Memory B cell (primary cell): ENCODE data around the gene PAX5.
A peak's percentile ranks its signal among the peaks of the same experiment; 100 is the strongest.

Experiments used
- ATAC-seq: fragments of 150-1000 bp; cut with Tn5 transposase; 2 replicates; pipeline ENCODE4 v1.10.0; 2021; ENCODE audit warnings: low read depth, mild to moderate bottlenecking, moderate library complexity
- DNase-seq, 2 donors: peaks; one replicate each; pipeline ENCODE4 v3.0.0; 2022; ENCODE audit warnings: low spot score in 2 of 2
- H3K27ac Mint-ChIP-seq: one replicate; pipeline ENCODE4 v1.8.0; 2022; ENCODE audit warnings: mild to moderate bottlenecking, moderate library complexity, mixed read lengths
- H3K27me3 Mint-ChIP-seq: one replicate; pipeline ENCODE4 v1.8.0; 2022; ENCODE audit warnings: mixed read lengths
- H3K36me3 Mint-ChIP-seq: one replicate; pipeline ENCODE4 v1.8.0; 2022; ENCODE audit warnings: mild to moderate bottlenecking, mixed read lengths
- H3K4me1 Mint-ChIP-seq: one replicate; pipeline ENCODE4 v1.8.0; 2022; ENCODE audit warnings: mixed read lengths
- H3K4me3 Mint-ChIP-seq: one replicate; pipeline ENCODE4 v1.8.0; 2022; ENCODE audit warnings: mild to moderate bottlenecking, moderate library complexity, mixed read lengths
- H3K9me3 Mint-ChIP-seq: one replicate; pipeline ENCODE4 v1.8.0; 2022; ENCODE audit warnings: mixed read lengths

Gene PAX5

GRCh38 chr9:36902861-36903524 is 131.1 kb downstream of the PAX5 start:
- H3K27me3 Mint-ChIP-seq: no peaks in the 10 kb centered on the region
- H3K4me1 Mint-ChIP-seq: peaks cover 46% of the 10 kb centered on the region

GRCh38 chr9:36902080-36902716 is 131.9 kb downstream of the PAX5 start:
- ATAC-seq (no peak), DNase-seq (no peak)
- H3K36me3 Mint-ChIP-seq: peaks cover 41% of the 10 kb centered on the region
- H3K9me3 Mint-ChIP-seq: no peaks in the 10 kb centered on the region
- H3K27me3 Mint-ChIP-seq: no peaks in the 10 kb centered on the region
- H3K4me1 Mint-ChIP-seq: peaks cover 43% of the 10 kb centered on the region
- peak overlapping the region; percentile 85 for H3K27ac Mint-ChIP-seq
- H3K4me3 Mint-ChIP-seq: no peak overlapping the region

More at GRCh38 chr9:36902861-36903524, 131.1 kb downstream of the PAX5 start:
- Mint-ChIP-seq H3K27ac (peak overlapping the region; percentile 85), H3K4me3 (no peak overlapping the region), H3K9me3 (no peaks in the 10 kb centered on the region), H3K36me3 (peaks cover 42% of the 10 kb centered on the region)
- DNase-seq (no peak), ATAC-seq (no peak)

GRCh38 chr9:36901528-36901927 is 132.5 kb downstream of the PAX5 start:
- H3K4me3 Mint-ChIP-seq: no peak overlapping the region
- no peak for DNase-seq
- H3K27me3 Mint-ChIP-seq: no peaks in the 10 kb centered on the region
- H3K9me3 Mint-ChIP-seq: no peaks in the 10 kb centered on the region
- ATAC-seq: peak; percentile 17
- H3K4me1 Mint-ChIP-seq: peaks cover 47% of the 10 kb centered on the region
- peak overlapping the region; percentile 85 for H3K27ac Mint-ChIP-seq
- peaks cover 46% of the 10 kb centered on the region for H3K36me3 Mint-ChIP-seq

GRCh38 chr9:36900856-36901220 is 133.2 kb downstream of the PAX5 start:
- Mint-ChIP-seq H3K4me3 (no peak overlapping the region), H3K27ac (peak overlapping the region; percentile 85), H3K9me3 (no peaks in the 10 kb centered on the region), H3K27me3 (no peaks in the 10 kb centered on the region), H3K4me1 (peaks cover 43% of the 10 kb centered on the region), H3K36me3 (peaks cover 42% of the 10 kb centered on the region)
- DNase-seq (no peak), ATAC-seq (no peak)

- Mint-ChIP-seq H3K36me3 (peaks cover 36% of the 10 kb centered on the region), H3K9me3 (no peaks in the 10 kb centered on the region), H3K4me1 (peaks cover 39% of the 10 kb centered on the region), H3K27me3 (no peaks in the 10 kb centered on the region), H3K27ac (peak overlapping the region; percentile 85), H3K4me3 (no peak overlapping the region)
- DNase-seq (no peak), ATAC-seq (no peak)
Measured at GRCh38 chr9:36900136-36900855, 133.8 kb downstream of the PAX5 start.

- H3K36me3 Mint-ChIP-seq: peaks cover 32% of the 10 kb centered on the region
- ATAC-seq (no peak), DNase-seq (no peak)
- peaks cover 33% of the 10 kb centered on the region for H3K4me1 Mint-ChIP-seq
- no peak overlapping the region for H3K4me3 Mint-ChIP-seq
- no peaks in the 10 kb centered on the region for H3K27me3 Mint-ChIP-seq
- H3K9me3 Mint-ChIP-seq: no peaks in the 10 kb centered on the region
- peak overlapping the region; percentile 85 for H3K27ac Mint-ChIP-seq
Measured at GRCh38 chr9:36899406-36899805, 134.7 kb downstream of the PAX5 start.

GRCh38 chr9:36898431-36899020 is 135.5 kb downstream of the PAX5 start:
- Mint-ChIP-seq H3K27ac (peak overlapping the region; percentile 85), H3K4me3 (no peak overlapping the region), H3K9me3 (no peaks in the 10 kb centered on the region)

GRCh38 chr9:36897478-36897877 is 136.6 kb downstream of the PAX5 start:
- Mint-ChIP-seq H3K4me1 (peaks cover 30% of the 10 kb centered on the region), H3K27ac (peak overlapping the region; percentile 85), H3K27me3 (no peaks in the 10 kb centered on the region), H3K4me3 (no peak overlapping the region), H3K9me3 (no peaks in the 10 kb centered on the region), H3K36me3 (peaks cover 33% of the 10 kb centered on the region)
- DNase-seq (no peak), ATAC-seq (no peak)

More at GRCh38 chr9:36898431-36899020, 135.5 kb downstream of the PAX5 start:
- Mint-ChIP-seq H3K36me3 (peaks cover 31% of the 10 kb centered on the region), H3K4me1 (peaks cover 25% of the 10 kb centered on the region), H3K27me3 (no peaks in the 10 kb centered on the region)
- DNase-seq: no peak
- no peak for ATAC-seq

- no peaks in the 10 kb centered on the region for H3K27me3 Mint-ChIP-seq
- H3K9me3 Mint-ChIP-seq: no peaks in the 10 kb centered on the region
- DNase-seq: no peak
- H3K4me3 Mint-ChIP-seq: no peak overlapping the region
- peaks cover 30% of the 10 kb centered on the region for H3K4me1 Mint-ChIP-seq
- peak overlapping the region; percentile 85 for H3K27ac Mint-ChIP-seq
- H3K36me3 Mint-ChIP-seq: peaks cover 37% of the 10 kb centered on the region
- ATAC-seq: no peak
Measured at GRCh38 chr9:36897019-36897418, 137.0 kb downstream of the PAX5 start.

GRCh38 chr9:36896296-36896695 is 137.8 kb downstream of the PAX5 start:
- DNase-seq: no peak
- no peaks in the 10 kb centered on the region for H3K27me3 Mint-ChIP-seq
- ATAC-seq: no peak
- H3K4me3 Mint-ChIP-seq: no peak overlapping the region
- H3K9me3 Mint-ChIP-seq: no peaks in the 10 kb centered on the region
- peaks cover 36% of the 10 kb centered on the region for H3K36me3 Mint-ChIP-seq
- H3K27ac Mint-ChIP-seq: peak overlapping the region; percentile 47
- H3K4me1 Mint-ChIP-seq: peaks cover 31% of the 10 kb centered on the region

GRCh38 chr9:36895744-36896260 is 138.3 kb downstream of the PAX5 start:
- Mint-ChIP-seq H3K9me3 (no peaks in the 10 kb centered on the region), H3K27me3 (no peaks in the 10 kb centered on the region), H3K4me3 (no peak overlapping the region), H3K36me3 (peaks cover 31% of the 10 kb centered on the region), H3K27ac (peak overlapping the region; percentile 47), H3K4me1 (peaks cover 31% of the 10 kb centered on the region)
- DNase-seq (no peak), ATAC-seq (no peak)

- H3K4me1 Mint-ChIP-seq: peaks cover 30% of the 10 kb centered on the region
- ATAC-seq (no peak), DNase-seq (no peak)
- H3K4me3 Mint-ChIP-seq: no peak overlapping the region
- H3K27me3 Mint-ChIP-seq: no peaks in the 10 kb centered on the region
- H3K9me3 Mint-ChIP-seq: no peaks in the 10 kb centered on the region
- peak overlapping the region; percentile 47 for H3K27ac Mint-ChIP-seq
- H3K36me3 Mint-ChIP-seq: peaks cover 25% of the 10 kb centered on the region
Measured at GRCh38 chr9:36894695-36895310, 139.3 kb downstream of the PAX5 start.

GRCh38 chr9:36893911-36894310 is 140.2 kb downstream of the PAX5 start:
- H3K4me1 Mint-ChIP-seq: peaks cover 29% of the 10 kb centered on the region
- H3K4me3 Mint-ChIP-seq: no peak overlapping the region
- no peak for ATAC-seq
- DNase-seq: no peak
- peak overlapping the region; percentile 28 for H3K27ac Mint-ChIP-seq
- no peaks in the 10 kb centered on the region for H3K27me3 Mint-ChIP-seq
- H3K36me3 Mint-ChIP-seq: peaks cover 20% of the 10 kb centered on the region
- H3K9me3 Mint-ChIP-seq: no peaks in the 10 kb centered on the region
